NCI-H1436 treated with DMSO at 0.1 percent for 48 hours (cell line): ENCODE data around the gene MAN1A2.
"Not testable (repeated sequence)": the region's sequence is repeated elsewhere in the genome, so short reads cannot be mapped to it uniquely, and the experiment has no call there.

Source experiments
- DNase-seq: peaks from one replicate; lab custom pipeline; 2025; lab: John Stamatoyannopoulos, UW

Gene MAN1A2

DNA sequence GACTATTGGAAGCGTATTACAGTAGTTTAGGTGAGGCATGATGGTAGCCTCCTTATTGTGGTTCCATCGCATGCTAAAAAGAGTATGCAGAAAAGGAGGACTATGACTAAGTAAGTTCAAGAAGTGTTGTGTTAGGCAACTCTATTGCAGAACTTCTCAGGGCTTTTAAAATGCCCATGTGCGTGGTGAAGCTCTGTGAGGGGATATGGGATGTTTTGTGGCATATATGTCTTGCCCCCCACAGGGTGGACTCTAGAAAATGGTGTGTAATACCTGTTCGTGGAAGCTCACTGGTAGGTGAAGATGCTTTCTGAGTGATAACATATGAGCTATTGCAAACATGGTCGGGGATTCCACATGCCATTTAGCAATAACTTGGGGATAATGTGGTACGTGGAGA, 31.7 kb downstream of the MAN1A2 start:
- DNase-seq = no peak

DNA sequence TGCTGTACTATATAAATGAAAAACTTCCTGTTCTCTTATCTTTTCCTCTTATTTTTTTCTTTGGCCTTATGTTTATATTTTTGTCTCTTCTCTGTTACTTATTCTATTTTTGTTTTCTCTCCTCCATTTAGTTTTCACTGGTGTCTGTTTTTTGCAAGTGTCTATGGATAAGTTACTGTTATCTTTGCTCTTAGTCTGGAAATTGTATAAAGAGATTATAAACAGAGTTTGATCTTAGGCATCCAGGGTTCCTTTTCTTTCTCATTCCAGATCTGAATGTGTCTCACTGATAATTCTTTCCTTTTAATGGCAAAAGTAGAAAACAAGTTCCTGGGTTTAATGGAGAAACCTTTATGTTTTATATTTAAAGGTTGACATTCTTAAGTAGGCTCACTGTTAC, 34.5 kb downstream of the MAN1A2 start:
- no peak for DNase-seq

- DNase-seq = no peak
Measured at GRCh38 chr1:117403597-117403996, 36.3 kb downstream of the MAN1A2 start.

DNA sequence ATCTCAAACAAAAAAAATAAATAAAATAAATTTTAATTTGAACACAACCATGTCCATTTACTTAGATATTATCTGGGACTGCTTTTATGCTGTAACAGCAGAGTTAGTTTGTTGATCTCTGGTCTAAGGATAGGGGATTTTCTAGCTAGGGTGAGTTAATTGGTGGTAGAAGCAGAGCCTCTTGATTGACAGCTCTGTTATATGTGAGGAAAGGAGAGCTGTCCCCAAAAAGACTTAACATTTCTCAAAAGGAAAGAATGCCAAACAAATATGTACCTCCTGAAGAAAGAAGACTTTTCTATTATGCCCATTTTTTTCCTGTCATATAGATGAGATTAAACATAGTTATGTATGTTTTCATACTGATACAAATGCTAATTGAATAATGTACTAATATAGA, 37.8 kb downstream of the MAN1A2 start:
- no peak for DNase-seq

GRCh38 chr1:117412472-117412871, 45.2 kb downstream of the MAN1A2 start:
- no peak for DNase-seq

DNA sequence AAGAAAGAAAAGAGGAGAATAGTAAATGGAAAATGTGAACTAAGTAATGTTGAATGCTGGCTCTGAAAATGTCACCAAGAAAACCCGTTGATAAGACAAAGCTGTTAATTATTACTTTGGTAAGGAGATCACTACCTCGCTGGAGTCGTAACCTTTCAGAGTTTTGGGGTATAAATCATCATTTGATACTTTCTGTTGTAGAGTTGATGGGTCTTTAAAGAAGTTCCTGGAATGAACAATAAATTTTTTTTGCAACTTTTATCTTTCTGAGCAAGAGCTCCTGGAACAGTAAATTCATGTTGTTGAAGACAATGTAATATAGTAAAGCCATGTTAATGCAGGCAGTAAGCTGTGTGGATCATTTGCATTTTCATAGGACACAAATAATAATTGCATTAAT, 46.2 kb downstream of the MAN1A2 start:
- no peak for DNase-seq

DNA sequence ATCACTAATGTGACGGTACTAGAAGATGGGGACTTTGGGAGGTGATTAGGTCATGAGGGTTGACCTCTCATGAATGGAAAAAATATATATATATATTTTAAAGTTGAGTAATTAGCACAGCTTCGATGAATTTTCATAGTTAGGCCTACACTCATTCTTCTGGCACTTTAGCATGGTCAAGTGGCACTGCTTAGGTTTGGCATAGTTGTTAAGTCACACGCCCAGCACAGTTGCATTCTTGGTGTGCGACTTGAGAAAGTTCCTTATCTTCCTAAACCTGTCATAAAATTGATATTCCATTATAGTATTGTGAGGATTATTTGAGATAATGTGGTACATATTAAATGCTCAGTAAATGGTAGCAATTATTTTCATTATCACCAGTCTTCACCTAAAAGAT, 47.7 kb downstream of the MAN1A2 start:
- DNase-seq = no peak

- no peak for DNase-seq
Measured at GRCh38 chr1:117416004-117416403, 48.8 kb downstream of the MAN1A2 start.

- DNase-seq = no peak
Measured at GRCh38 chr1:117416546-117417125, 49.4 kb downstream of the MAN1A2 start.

DNA sequence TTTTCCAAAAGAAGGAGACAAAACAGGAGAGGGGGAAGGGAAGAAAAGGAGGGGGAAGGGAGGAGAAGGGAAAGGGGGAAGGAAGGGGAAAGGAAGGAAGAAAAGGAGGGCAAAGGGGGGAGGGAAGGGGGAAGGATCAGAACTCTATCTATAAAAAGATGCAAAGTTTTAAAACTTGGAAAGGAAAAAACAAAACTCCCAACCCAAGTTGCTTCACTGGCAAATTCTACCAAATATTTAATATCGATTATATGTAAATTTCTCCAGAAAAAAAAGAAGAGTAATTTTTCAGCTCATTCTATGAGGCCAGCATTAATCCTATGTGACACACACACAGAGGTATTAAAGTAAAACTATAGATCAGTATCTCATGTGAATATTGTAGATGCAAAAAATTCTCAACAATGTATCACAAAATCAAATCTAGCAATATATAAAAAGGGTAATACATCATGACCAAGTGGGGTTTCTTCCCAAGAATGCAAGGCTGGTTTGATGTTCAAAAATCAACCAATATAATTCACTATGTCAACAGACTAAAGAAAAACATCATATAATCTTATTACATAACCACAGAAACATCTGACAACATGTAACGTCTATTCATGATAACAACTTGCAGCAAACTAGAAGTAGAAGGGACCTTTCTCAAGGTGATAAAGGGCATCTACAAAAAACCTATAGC, 57.9 kb downstream of the MAN1A2 start:
- DNase-seq = no peak

- no peak for DNase-seq
Measured at GRCh38 chr1:117427297-117427696, 60.0 kb downstream of the MAN1A2 start.

GRCh38 chr1:117433943-117434342, 66.7 kb downstream of the MAN1A2 start:
- DNase-seq = no peak

DNA sequence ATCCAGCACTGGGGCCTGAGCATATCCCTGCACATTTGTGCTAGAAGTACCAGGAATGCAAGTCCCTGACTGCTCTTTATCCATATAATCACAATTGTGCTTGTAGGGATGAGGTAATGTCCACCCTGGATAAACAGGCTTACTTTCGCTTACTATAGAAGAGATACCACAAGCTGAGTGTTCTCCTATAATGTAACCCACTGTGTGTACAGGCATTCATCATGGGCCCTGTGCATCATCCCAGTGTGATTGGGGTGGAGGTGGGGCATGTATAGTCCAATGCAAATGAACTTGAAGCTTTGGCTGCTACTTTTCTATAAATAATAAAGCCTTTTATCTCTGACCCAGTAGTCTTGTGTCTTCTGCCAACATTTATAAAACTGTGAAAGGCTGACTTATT, 69.3 kb downstream of the MAN1A2 start:
- DNase-seq = no peak

DNA sequence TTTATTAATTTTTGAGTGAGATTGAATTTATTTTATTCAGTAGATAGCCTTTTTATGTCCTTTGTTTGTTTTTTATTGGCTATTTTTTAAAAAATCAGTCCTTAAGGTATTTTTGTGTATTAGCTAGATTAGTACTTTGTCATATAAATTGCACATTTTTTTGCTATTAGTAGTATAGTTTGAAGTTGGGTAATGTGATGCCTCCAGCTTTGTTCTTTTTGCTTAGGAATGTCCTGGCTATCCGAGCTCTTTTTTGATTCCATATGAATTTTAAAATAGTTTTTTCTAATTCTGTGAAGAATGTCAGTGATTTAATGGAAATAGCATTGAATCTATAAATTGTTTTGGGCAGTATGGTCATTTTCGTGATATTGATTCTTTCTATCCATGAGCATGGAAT, 80.4 kb downstream of the MAN1A2 start:
- DNase-seq = no peak

GRCh38 chr1:117452216-117452615, 85.0 kb downstream of the MAN1A2 start:
- DNase-seq = no peak

GRCh38 chr1:117453958-117454357, 86.7 kb downstream of the MAN1A2 start:
- no peak for DNase-seq

DNA sequence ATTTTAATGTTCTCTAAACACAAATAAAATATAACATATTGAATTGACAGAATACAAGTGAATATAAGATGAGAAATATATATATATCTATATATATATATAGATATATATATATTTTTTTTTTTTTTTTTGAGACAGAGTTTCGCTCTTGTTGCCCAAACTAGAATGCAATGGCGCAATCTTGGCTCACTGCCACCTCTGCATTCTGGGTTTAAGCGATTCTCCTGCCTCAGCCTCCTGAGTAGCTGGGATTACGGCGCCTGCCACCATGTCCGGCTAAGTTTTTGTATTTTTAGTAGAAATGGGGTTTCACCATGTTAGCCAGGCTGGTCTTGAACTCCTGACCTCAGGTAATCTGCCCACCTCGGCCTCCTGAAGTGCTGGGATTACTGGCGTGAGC, 91.2 kb downstream of the MAN1A2 start:
- not testable (repeated sequence) for DNase-seq

GRCh38 chr1:117466761-117467160, 99.5 kb downstream of the MAN1A2 start:
- DNase-seq = no peak

DNA sequence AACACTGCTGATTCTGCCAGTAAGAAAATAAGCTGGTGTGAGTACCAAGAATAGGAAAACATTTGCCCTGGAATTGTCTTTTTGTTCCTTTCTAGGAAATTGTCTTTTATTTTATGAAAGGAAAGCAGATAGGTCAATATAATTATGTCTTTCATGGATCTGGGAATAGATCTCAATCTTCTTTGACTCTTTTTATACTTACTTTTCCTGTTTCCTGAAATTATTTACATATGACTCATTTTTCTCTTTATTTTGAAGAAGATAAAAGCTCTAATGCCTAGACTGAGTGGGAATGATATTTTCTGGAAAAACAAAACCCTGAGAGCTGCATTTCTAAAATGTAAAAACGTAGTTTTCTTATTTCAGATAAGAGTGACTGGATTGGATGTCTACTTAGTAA, 100.1 kb downstream of the MAN1A2 start:
- DNase-seq = no peak

DNA sequence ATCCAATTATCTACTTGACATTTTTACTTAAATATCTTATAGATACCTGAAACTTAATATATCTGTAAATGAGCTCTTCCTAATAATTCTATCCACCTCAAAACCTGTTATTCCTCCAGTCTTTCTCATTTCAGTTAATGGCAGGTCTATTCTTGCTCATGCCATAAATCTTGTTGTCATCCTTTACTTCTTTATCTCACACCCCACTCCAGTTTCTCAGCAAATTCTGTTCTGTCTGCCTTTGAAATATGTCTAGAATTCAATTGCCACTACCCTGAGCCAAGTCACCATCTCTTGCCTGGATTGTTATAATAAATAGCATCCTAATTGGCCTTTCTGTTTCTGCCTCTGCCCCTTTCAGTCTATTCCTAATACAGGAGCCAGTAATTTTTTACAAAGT, 105.8 kb downstream of the MAN1A2 start:
- DNase-seq = no peak

GRCh38 chr1:117475495-117475894, 108.2 kb downstream of the MAN1A2 start:
- DNase-seq = not testable (repeated sequence)

DNA sequence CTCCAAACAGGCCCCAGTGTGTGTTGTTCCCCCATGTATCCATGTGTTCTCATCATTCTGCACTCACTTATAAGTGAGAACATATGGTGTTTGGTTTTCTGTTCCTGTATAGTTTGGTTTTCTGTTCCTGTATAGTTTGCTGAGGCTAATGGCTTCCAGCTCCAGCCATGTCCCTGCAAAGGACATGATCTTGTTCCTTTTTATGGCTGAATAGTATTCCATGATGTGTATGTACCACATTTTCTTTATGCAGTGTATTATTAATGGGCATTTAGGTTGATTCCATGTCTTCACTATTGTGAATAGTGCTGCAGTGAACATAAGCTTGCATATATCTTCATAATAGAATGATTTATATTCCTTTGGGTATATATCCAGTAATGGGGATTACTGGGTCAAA, 111.8 kb downstream of the MAN1A2 start:
- DNase-seq = no peak

GRCh38 chr1:117481410-117481809, 114.2 kb downstream of the MAN1A2 start:
- no peak for DNase-seq

- no peak for DNase-seq
Measured at GRCh38 chr1:117493906-117494305, 126.7 kb downstream of the MAN1A2 start.
